Stimulated activated naive CD4-positive, alpha-beta T cell treated with Interleukin-2 at 50 U/mL for 16 hours (primary cell): ENCODE data around the gene UGT1A9.

Experiments used
- DNase-seq: peaks from one replicate; lab custom pipeline; 2025; lab: John Stamatoyannopoulos, UW

The UGT1A9 gene

DNA sequence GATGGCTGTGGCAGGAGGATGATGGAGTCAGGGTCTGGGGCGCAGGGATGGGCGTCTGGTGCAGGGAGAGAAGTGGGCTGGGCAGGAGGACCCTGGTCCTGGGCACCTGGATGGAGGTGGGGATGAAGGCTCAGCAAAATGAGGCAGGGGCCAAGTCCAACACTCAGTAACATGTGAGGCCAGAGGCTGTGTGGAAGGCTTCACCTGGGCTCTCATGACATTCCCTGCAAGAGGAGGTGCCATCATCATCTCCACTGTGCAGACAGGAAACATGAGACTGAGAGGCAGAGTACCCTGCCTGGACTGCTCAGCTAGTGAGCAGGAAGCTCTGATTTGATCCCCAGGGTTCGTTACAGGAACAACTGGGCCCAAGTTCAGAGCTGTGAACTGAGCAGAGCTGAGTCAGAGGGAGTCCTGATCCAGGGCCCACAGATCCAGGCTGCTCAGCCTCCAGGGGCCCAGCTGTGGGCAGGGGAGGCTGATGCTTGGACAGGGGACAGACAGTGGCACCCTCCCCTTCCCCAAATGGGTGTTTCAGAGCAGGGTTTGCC lies 145.7 kb downstream of the UGT1A9 start:
- DNase-seq, result no peak

DNA sequence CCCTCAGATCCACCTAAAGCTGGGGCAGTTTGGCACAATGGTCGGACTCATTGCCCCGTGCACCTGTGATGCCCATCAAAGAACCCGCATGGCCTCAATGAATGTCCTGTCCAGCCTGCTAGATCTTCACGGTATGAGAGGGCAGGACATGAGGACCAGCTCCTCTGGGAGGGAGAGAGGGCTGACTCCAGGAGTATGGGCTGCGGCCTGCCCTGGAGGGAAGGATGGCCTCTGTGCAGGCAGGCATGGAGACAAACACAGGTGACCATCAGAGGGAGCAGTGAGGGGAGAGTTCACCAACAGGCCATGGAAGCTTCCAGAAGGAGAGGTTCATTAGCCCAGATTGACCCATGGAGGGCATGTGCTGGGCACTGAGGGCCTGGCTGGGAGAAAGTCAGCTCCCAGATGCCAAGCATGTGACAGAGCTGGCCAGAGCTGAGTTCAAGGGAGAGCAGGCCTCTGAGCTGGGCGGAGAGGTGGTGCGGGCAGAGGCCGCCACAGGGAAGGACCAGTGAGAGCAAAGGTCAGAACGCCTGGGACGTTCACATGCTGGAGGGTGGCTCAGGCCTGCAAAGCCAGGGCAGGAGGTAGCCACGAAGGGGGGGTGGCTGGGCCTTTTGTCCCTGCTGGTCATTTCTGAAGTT lies 146.4 kb downstream of the UGT1A9 start:
- DNase-seq, result no peak

DNA sequence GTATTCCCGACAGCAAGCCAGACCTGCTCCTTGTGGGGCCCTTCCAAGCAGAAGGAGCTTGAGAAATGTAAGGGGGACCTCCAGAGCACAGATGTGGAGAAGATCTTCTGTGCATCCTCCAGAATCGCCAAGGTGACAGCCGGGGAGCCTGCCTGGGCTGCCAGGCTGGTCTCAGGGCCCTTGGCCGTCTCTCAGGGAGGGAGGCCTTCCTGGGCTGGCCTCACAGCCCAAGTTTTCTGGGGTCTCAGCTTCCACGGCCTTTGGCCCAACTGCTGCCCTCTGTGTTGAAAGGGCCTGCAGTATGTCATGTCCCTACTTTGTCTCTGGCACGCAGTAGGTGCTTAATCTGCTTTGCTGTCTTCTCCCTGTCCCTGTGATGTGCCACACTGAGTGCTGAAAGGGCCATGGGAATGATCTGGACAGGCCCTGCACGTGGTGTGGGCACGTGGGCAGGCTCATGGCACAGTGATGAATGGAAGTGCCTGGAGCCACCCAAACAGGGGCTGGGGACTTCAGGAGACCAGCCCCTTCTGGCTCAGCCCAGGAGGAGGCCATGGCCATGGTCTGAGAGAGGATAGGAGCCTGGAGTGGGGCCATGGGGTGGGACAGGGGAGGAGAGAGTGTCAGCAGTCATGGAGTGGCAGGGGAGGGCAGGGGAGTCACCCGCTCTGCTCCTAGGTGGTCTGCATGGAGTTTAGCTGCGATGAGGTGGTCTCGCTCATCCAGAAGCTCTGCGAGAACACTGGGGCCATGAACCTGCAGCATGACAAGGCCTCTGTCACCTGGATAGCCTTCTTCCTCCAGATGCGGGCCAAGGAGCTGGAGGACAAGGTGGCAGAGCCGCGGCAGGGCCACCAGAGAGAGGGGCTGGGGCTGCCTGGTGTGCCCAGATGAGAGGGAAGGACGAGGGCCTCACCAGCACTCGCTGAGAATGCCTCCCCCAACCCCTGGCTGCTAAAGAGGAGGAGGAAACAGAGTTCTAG lies 147.2 kb downstream of the UGT1A9 start:
- no peak for DNase-seq

DNA sequence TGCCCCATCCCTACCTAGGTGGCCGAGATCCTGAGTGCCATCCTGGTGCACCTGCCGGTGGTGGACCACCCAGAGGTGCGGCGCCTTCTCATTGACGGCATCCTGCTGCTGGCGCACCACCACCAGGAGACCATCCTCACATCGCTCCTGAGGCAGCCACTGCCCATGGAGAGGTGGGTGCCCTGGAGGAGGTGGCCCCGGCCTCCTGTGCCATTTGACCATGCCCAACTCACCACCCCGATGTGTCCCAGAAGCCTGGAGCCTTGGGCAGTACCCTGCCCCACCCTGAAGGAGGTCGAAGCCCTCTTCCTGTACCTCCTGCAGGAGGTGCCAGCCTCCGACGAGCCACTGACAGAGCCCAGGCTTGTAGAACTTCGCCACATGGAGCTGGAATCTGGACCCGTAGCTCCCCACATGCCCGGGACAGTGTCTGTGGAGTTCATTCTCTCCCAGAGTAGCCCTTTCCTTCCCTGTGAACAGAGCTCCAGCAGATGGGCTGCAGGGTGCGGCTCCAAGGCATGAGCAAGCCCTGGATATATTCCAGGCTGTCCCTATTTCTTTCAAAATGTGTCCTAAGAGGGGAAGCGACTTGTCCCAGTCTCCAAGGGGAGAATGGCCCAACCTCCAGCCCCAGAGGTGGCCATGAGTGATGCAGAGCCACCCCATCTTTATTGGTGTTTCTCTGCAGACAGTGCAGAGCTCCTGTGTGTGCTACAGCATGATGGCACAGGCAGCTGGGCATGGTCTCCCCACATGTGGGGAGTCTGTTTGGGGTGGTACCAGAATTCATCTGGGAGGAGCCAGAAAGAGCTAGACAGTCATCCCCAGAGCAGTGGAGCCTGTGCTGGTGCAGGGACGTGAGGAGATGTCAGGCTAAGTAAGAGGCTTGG lies 148.4 kb downstream of the UGT1A9 start:
- no peak for DNase-seq

GRCh38 chr2:233820774-233821105 lies 149.0 kb downstream of the UGT1A9 start:
- DNase-seq, result no peak

GRCh38 chr2:233821196-233821595 lies 149.5 kb downstream of the UGT1A9 start:
- no peak for DNase-seq

GRCh38 chr2:233821709-233822100 lies 150.0 kb downstream of the UGT1A9 start:
- no peak for DNase-seq

DNA sequence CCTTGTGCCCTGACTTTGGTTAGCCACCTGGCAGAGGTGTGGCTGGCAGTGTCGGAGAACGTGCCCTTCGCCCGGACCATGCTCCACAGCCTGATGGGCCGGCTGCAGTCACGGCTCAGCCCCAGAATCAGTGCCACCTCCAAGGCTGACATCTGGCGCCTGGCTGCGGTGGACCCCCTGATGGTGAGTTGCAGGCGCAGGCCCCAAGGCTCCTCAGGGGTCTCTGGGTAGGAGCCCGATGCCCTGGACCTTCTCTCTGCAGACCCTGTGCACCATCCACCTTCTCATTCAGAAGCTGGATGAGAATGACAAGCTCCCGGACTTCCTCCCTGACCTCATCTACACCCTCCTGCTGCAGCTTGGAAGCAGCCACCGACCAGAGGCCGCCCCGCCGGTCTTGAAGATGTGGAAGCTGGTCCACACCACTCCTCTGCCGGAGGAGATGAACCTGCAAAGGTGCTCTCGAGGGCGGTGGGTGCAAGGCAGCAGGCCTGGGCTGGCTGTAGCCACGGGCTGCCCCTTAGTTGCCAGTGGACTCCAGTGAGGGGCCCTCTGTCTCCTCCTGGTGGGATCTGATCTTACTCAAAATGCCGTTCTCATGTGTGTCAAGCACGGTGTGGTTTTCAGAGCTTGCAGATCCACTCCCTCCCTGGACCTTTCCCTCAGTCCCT lies 150.5 kb downstream of the UGT1A9 start:
- DNase-seq, result no peak
